Measurements from ENCODE around the gene MAP1LC3B.
A peak's percentile ranks its signal among the peaks of the same experiment; 100 is the strongest.
"Not testable (repeated sequence)": the region's sequence is repeated elsewhere in the genome, so short reads cannot be mapped to it uniquely, and the experiment has no call there.

MAP1LC3B gene

GRCh38 chr16:87380881-87381280 lies 11.3 kb upstream of the MAP1LC3B start:
- DNase-seq (ENCODE audit: low read depth) = no peak

DNA sequence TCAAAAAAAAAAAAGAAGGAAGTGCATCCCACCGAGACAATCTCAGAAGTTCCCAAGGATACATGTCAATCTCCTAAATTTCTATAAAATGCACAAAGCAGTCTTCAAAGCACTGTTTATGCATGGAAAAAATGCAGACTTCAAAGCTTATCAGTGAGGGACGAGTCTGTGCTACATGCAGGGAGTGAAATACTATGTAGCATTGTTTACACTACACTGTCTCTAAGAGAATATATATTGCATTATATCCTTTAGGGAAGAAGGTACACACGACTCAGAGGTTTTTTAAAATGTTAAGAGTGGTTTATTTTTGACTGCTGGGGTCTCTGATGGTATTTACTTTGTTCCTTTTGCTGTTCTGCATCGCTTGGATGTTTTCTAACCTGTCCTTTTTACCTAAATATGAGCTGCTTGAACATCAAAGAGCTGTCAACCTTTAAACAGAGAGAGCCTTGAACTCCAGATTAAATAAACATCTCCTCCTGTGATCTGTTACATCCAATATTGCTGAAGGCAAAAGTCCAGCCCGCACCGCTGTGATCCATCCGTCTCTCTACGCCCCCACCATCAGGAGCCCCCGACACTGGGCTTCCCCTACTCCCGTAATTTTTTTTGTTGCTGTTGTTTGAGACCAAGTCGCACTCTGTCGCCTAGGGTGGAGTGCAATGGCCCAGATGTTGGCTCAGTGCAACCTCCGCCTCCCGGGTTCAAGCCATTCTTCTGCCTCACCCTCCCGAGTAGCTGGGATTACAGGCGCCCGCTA lies 9.9 kb upstream of the MAP1LC3B start:
- no peak for DNase-seq (ENCODE audit: low read depth)

DNA sequence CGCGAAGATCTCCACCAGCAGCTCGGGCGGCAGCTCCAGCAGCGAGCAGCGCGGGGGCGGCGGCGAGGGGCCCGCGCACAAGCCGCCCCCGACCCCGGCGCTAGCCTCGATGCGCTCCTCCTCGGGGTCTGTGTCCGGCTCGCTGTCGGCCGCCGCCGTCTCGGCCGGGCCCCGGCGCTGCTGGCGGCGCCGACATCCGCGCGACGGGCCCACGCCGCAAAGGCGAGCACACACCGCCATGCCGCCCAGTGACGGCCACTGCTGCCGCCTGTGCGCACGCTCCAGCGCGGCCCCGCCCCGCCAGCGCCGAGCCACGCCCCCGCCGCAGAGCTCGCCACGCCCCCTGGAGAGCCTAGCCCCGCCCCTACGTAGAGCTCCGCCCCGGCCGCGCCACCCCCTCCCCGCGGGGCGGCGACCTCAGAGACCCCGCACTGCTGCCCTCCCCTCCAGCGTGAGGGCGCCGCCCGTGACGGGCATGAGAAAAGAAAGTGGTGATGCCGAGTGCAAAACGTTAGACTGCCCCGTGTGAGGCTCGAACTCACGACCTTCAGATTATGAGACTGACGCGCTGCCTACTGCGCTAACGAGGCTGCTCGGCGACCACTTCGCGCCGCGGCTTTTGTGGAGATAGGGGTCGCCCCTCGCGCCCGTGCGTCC lies 8.5 kb upstream of the MAP1LC3B start, which contains the start of gene FBXO31:
Gene FBXO31, minus strand, starts transcription at position 272 of the 657 bp plus-strand sequence. Its CDS starts 32 bp downstream, at position 240.
- DNase-seq (ENCODE audit: low read depth) = peak; percentile 88

- DNase-seq (ENCODE audit: low read depth) = no peak
Observed at GRCh38 chr16:87384162-87384874, 7.8 kb upstream of the MAP1LC3B start.

- DNase-seq (ENCODE audit: low read depth) = not testable (repeated sequence)
Observed at GRCh38 chr16:87384875-87385167, 7.3 kb upstream of the MAP1LC3B start.

GRCh38 chr16:87387942-87388817 lies 4.0 kb upstream of the MAP1LC3B start:
- DNase-seq (ENCODE audit: low read depth) = peak; percentile 77

GRCh38 chr16:87388818-87389134 lies 3.4 kb upstream of the MAP1LC3B start:
- no peak for DNase-seq (ENCODE audit: low read depth)

- DNase-seq (ENCODE audit: low read depth) = no peak
Observed at GRCh38 chr16:87389245-87389644, 2.9 kb upstream of the MAP1LC3B start.

- DNase-seq (ENCODE audit: low read depth) = not testable (repeated sequence)
Observed at GRCh38 chr16:87389914-87390313, 2.2 kb upstream of the MAP1LC3B start.

DNA sequence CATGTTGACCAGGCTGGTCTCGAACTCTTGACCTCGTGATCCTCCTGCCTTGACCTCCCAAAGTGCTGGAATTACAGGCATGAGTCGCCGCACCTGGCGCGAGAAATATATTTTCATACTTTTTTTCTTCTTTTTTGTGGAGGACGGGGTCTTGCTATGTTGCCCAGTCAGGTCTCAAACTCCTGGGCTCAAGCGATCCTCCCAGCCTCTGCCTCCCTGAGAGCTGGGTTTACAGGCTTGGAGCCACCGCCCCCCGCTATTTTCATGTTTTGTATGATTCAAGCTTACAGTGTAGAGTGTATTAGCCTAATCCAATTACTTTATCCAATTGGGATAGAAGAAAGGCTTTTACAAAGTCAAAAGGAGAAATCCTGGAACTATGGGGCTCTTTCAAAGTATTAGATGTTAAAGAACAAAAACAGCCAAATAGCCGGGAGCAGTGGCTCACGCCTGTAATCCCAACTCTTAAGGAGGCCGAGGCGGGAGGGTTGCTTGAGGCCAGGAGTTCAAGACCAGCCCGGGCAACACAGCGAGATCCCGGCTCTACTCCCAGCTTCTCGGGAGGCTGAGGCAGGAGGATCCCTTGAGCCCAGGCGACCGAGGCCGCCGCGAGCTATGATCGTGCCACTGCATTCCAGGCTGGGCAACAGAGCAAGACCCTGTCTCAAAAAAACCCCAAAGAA lies 1.4 kb upstream of the MAP1LC3B start:
- DNase-seq (ENCODE audit: low read depth) = no peak

DNA sequence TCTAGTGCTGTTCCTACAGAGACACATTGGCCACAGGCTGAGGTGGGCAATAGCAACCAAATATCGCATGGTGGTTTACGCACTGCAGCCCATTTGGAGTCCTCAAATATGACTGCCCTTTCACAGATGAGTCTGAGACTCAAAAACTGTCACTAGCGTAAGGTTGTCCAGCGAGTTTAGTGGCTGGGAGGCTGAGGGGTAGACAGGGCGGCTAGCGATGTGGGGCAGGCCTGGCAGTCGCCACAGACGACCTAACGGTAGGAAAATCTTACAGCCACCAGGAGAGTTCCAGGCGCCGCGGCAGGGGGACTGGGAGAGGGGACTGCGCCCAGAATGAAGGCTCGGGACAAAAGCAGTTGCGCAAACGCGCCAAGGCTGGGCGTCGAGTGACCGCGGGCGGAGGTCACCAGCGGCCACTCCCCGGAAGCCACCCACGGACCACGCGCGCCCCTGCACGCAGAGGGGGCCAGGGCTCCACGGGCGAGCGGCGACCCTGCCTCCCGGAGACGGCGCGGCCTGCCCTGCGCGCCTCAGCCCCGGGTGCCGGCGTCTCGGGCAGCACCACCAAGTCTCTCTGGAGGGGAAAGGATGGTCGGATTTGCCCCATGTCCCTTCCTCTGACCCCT lies 699 bp upstream of the MAP1LC3B start:
- DNase-seq (ENCODE audit: low read depth) = no peak

DNA sequence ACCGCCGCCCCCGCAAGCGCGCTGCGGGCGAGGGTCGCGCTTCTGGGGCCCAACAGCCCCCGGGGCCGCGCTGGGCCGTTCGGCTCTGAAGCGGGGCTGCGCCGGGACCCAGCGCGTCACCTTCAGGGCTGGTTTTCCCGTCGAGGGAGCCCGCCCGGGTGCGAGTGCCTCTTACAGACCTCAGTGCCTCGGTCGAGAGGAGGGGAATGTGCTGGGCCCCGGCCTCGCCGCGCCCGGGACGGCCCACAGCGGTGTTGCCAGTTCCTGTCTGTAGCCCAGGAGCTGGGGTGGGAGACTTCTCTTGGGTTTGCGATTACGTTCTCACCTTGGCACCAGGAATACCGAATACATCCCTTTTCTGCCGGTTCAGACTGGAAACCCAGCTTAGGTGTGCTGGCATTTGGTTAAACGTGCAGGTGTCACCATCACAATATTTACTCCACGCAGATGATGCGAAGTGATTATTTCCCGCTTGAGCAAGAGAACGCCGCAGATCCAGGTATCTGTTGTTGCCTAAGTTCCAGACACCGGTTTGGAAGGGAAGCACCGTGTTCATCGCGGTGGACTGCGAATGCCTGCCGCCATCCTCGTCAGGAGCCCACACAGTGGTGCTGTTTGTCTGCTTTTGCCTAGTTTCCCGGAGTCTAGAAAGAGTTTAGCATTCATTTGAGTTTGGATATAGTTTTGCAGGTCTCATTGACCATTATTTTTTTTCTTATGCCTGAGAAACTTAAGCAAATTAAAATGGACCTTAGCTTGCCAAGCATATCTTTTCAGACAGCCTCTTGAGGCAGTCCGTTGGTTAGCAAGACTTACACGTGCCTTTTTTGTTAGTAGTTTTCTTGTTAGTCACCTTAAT lies 914 bp downstream of the MAP1LC3B start:
- DNase-seq (ENCODE audit: low read depth) = peak; percentile 25

- no peak for DNase-seq (ENCODE audit: low read depth)
Observed at GRCh38 chr16:87393680-87394055, 1.5 kb downstream of the MAP1LC3B start.

GRCh38 chr16:87395181-87395842 lies 3.2 kb downstream of the MAP1LC3B start:
- DNase-seq (ENCODE audit: low read depth) = no peak

- no peak for DNase-seq (ENCODE audit: low read depth)
Observed at GRCh38 chr16:87404764-87405625, 12.9 kb downstream of the MAP1LC3B start.

DNA sequence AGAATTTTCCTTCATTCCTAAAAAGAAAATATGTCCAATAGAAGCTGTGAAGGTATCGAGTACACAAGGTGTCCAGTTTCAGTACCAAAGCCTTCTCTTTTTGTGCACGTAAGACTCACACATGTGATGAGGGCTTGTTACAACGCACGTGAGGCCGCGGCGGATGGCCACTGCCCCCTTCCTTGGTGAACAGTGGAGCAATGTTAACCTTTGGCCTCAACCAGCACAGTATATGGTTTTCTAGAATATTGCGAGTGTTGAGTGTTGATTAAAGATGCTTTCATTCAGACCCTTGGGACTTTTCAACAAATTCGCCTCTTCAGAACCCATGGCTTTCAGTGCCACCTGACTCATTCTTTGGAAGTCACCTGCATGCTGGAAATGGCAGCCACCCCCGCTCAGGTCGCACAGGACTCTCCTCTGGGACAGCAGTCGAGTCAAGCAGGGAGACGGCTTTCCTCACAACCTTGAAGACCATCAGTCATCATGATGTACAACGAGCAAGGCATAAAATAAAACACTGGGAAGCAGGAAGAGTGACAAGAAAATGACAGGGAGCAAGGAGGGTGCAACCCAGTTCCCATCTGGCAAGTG lies 14.5 kb downstream of the MAP1LC3B start:
- DNase-seq (ENCODE audit: low read depth) = no peak

DNA sequence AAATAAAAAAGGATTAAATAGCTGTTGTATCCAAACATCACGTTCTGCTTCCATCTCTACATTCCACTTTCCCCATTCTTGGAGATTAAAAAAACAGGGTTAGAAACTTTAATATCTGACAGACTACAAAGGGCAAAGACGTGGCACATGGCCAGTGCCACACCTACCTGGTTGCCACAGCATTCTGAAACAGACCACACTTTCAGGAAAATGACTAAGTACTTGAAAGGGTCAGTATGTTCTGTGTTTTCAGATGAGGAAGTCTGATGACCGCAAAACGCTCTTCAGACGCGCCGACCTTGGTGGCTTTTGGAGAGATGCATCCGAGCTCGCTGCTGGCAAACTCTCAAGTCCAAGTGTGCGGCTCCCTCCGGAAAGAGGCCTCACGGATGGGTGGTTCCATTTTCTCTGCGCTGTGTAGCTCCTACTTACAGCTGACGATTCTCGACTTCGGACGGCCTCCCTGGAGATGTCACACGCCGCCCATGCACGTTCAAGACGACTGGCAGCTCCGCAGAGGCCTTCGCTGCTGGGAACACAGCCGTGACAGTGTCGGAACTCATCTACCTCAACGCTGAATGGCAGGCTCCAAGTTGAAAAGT lies 15.5 kb downstream of the MAP1LC3B start:
- no peak for DNase-seq (ENCODE audit: low read depth)

GRCh38 chr16:87409153-87409552 lies 17.0 kb downstream of the MAP1LC3B start:
- DNase-seq (ENCODE audit: low read depth) = no peak
